Measurements from ENCODE around the gene P2RY6.

Gene P2RY6

GRCh38 chr11:73315293-73316020 is 43.3 kb downstream of the P2RY6 start:
- no peak for DNase-seq (ENCODE audit: low read depth, low spot score)

GRCh38 chr11:73316422-73316821 is 44.3 kb downstream of the P2RY6 start:
- no peak for DNase-seq (ENCODE audit: low read depth, low spot score)

DNA sequence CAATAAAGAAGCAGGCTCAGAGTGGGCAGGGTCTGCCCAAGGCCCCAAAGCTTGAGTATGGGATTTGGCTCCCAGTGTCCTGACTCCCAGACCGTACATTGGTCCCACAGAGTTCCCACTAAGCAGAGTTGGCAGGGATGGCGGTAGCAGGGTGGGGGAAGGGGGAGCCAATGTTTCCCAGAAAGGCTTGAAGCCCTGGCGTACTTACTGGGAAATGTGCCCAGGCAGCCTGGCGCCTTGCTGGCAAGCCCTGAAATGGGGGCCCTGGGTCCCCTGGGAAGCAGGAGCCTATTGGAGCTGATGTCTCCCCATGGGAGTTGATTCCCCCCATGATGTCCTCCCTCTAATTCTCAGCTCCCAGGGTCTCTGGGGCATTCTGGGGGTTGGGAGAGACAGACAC is 45.2 kb downstream of the P2RY6 start:
- DNase-seq (ENCODE audit: low read depth, low spot score) = no peak

GRCh38 chr11:73317803-73318202 is 45.7 kb downstream of the P2RY6 start:
- DNase-seq (ENCODE audit: low read depth, low spot score) = no peak

- no peak for DNase-seq (ENCODE audit: low read depth, low spot score)
Observed at GRCh38 chr11:73318501-73319011, 46.4 kb downstream of the P2RY6 start.

- DNase-seq (ENCODE audit: low read depth, low spot score) = no peak
Observed at GRCh38 chr11:73320763-73321603, 48.8 kb downstream of the P2RY6 start.

DNA sequence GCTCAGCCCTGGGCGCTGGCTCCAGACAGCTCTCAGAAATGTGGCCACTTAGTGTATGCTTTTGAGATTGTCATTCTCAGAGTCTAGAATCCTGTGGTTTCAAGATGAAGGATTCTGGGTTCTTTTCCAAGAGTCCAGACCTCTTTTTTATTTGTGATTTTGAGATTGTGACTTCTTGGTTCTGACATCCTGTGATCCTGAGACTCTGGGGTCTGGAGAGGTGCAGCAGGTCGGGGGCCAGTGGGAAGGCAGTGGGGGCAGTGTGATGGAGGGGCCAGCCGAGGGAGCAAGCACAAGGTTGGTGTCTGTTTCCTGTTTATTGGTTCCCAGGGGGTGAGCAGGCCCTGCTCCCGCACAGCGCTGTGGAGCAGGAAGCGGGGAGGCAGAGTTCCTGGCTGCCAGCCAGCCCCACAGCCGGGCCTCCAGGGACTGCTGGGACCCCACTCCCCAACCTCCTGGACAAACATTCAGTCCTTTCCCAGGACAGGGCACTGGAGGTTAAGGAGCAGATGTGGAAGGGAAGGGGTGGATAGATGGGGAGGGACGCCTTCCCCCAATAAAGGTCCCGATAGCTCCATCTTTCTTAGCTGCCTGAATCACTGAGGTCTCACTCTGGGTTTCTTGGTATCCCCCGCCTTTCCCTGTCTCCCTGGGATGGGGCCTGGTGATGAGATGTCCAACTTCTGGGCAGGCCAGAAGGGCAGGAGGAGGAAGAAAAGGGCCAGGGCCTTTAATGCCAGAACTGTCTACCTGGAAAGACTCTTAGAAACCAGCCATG is 49.7 kb downstream of the P2RY6 start:
- DNase-seq (ENCODE audit: low read depth, low spot score) = no peak

GRCh38 chr11:73322382-73323306 is 50.5 kb downstream of the P2RY6 start:
- DNase-seq (ENCODE audit: low read depth, low spot score) = no peak

DNA sequence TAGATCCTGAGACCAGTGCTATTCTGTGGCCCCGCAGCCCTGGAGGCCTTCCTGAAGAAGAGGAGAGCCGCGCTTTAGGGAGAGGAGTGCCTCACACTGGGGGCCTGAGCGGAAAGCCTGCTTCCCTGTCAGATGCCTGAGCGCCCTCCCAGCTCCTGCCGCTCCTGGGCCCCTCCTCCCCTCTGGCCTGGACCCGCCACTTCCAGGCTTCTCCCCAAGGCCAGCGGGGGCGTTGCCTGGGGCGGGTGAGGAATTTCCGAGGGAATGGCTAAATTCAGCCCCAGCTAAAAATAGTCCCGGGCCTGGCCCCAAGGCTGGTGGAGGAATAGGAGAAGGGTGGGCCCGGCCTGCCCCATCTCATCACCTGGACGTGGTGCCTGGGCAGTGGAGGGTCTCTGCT is 51.3 kb downstream of the P2RY6 start:
- no peak for DNase-seq (ENCODE audit: low read depth, low spot score)

DNA sequence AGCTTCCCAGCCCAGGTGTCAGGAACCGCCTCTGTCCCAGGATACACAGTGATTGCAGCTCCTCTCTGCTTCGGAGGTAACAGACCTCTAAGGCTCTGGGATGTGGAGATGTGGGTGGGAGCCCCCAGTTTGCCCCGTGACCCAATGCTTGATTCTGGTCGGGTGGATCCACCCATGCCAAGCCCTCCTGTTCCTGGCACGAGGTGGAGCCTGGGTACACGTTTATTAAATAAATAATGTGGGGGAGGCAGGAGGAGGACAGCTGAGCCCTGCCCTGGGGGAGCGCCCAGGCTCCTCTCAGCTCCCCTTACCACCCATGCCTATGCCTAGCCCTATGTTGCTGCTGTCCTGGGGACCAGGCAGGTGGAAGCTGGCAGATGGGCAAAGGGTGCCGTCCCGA is 52.0 kb downstream of the P2RY6 start:
- DNase-seq (ENCODE audit: low read depth, low spot score) = no peak

GRCh38 chr11:73324665-73325035 is 52.5 kb downstream of the P2RY6 start:
- no peak for DNase-seq (ENCODE audit: low read depth, low spot score)

GRCh38 chr11:73325036-73325981 is 53.2 kb downstream of the P2RY6 start:
- DNase-seq (ENCODE audit: low read depth, low spot score) = no peak

GRCh38 chr11:73326929-73327811 is 55.0 kb downstream of the P2RY6 start:
- no peak for DNase-seq (ENCODE audit: low read depth, low spot score)

GRCh38 chr11:73327812-73328364 is 55.8 kb downstream of the P2RY6 start:
- no peak for DNase-seq (ENCODE audit: low read depth, low spot score)

GRCh38 chr11:73330569-73331093 is 58.5 kb downstream of the P2RY6 start:
- no peak for DNase-seq (ENCODE audit: low read depth, low spot score)

DNA sequence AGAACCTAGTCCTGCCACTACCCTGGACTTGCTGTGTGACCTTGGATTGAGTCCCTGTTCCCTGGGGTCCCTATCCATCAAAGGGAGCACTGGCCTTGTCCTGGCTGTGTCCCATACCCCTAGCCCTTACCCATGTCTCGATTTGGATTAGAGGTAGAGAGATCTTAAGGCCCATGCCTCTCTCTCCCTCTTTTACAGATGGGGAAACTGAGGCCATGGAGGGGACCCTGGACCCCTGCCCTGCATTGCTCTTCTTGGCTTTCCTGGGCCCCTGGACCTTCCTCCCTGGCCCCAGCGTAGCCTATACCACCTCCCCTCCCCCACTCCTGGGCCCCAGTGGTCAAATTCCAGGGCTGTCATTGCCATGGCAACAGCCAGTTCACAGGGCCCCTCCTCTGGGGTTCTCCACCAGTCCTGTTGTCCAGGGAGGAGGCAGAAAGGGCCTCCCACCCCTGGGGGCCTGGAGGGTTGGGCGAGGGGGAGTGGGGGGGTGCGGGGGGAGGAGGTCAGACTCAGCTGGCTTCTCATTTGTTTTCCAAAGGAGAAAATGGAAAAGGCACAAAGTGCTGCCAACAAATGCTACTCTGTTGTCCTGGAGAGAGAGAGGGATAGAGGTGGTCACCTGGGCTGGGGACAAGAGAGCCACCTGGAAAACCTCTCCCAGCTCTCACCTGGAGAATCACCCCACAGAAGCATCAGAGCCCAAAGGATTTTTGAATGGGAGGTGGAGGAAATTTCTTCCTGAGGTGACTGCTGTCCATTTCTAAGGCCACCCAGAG is 59.2 kb downstream of the P2RY6 start:
- no peak for DNase-seq (ENCODE audit: low read depth, low spot score)

GRCh38 chr11:73333173-73333572 is 61.0 kb downstream of the P2RY6 start:
- no peak for DNase-seq (ENCODE audit: low read depth, low spot score)
